ENCODE results near the gene GOLGA8S. TPM values are rescaled to one million over a fixed set of nuclear protein-coding genes. Genes with fewer than 3 reads are reported as not detected.
"Not testable (repeated sequence)": the region's sequence is repeated elsewhere in the genome, so short reads cannot be mapped to it uniquely, and the experiment has no call there.

Gene GOLGA8S
- total RNA-seq, 1 donor from 2014 or later = 0.32 TPM

DNA sequence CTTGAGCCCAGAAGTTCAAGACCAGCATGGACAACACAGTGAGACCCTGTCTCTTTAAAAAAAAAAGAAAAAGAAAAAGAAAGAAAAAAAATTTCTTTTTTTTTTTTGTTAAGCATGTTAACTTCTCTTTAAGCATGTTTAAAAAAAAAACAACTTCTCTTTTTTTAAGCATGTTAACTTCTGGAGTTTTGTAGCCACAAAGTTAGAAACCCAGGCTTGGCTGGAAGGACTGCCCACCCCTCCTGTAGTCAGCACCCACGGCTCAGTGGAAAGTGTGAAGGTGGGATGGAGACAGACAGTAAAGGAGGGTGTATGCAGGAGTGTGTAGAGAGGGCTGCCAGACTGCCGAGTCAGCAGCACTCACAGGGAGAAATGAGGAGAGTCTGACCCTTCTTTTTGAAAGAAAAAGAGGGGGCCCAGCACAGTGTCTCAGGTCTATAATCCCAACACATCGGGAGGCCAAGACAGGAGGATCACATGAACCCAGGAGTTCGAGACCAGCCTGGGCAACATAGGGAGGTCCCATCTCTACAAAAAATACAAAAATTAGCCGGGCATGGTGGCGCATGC is 33.2 kb downstream of the GOLGA8S start:
- no peak for DNase-seq (ENCODE audit: low spot score)
- no peaks in the 10 kb centered on the region for H3K36me3 Mint-ChIP-seq (ENCODE audit: low read depth)
- no peaks in the 10 kb centered on the region for H3K4me1 Mint-ChIP-seq (ENCODE audit: low read depth)
- peaks cover 3% of the 10 kb centered on the region for H3K9me3 Mint-ChIP-seq (ENCODE audit: low read depth)
- peaks cover 7% of the 10 kb centered on the region for H3K27me3 Mint-ChIP-seq (ENCODE audit: low read depth)
- no peak overlapping the region for H3K27ac Mint-ChIP-seq (ENCODE audit: unreplicated experiment)
- H3K4me3 Mint-ChIP-seq (ENCODE audit: unreplicated experiment) = no peak overlapping the region
- TF ChIP-seq, protein P1, sequence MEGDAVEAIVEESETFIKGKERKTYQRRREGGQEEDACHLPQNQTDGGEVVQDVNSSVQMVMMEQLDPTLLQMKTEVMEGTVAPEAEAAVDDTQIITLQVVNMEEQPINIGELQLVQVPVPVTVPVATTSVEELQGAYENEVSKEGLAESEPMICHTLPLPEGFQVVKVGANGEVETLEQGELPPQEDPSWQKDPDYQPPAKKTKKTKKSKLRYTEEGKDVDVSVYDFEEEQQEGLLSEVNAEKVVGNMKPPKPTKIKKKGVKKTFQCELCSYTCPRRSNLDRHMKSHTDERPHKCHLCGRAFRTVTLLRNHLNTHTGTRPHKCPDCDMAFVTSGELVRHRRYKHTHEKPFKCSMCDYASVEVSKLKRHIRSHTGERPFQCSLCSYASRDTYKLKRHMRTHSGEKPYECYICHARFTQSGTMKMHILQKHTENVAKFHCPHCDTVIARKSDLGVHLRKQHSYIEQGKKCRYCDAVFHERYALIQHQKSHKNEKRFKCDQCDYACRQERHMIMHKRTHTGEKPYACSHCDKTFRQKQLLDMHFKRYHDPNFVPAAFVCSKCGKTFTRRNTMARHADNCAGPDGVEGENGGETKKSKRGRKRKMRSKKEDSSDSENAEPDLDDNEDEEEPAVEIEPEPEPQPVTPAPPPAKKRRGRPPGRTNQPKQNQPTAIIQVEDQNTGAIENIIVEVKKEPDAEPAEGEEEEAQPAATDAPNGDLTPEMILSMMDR (IDR thresholded peaks at IDR 0.05) = no peak

DNA sequence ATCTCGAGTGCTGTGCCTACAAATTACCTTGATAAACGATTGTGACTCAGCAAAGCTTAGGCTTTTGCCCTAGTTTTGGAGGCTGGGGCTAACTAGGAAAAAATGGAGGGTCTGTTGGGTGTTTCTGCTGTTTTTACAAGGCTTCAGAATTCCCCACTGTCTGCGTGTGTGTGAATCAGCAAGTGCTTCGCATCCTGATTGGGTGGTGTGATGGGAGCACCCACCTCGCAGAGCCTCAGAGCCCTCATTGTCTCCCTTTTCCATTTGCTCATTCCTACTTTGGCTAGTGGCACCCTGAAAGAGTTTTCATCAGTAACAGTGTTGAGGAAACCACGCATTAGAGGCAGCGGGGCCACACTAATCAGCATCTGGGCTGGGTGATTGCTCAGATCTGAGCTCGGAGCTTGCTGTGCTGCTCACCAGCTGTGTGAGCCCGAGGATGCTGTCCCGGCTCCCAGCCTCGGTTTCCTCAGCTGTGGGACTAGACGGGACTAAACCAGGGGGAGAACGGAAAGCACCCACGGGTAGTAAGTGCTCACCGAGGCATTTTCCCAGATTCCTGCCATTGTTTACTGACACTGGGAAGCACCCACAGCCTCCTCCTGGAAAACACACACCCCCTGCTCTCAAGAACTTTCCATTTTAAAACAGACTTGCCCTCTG is 40.6 kb downstream of the GOLGA8S start:
- Mint-ChIP-seq H3K27me3 (ENCODE audit: low read depth) (no peaks in the 10 kb centered on the region), H3K4me1 (ENCODE audit: low read depth) (no peaks in the 10 kb centered on the region), H3K9me3 (ENCODE audit: low read depth) (no peaks in the 10 kb centered on the region), H3K36me3 (ENCODE audit: low read depth) (no peaks in the 10 kb centered on the region), H3K4me3 (ENCODE audit: unreplicated experiment) (no peak overlapping the region), H3K27ac (ENCODE audit: unreplicated experiment) (no peak overlapping the region)
- TF ChIP-seq, protein P1 (IDR thresholded peaks at IDR 0.05) = no peak
- DNase-seq (ENCODE audit: low spot score) = no peak

DNA sequence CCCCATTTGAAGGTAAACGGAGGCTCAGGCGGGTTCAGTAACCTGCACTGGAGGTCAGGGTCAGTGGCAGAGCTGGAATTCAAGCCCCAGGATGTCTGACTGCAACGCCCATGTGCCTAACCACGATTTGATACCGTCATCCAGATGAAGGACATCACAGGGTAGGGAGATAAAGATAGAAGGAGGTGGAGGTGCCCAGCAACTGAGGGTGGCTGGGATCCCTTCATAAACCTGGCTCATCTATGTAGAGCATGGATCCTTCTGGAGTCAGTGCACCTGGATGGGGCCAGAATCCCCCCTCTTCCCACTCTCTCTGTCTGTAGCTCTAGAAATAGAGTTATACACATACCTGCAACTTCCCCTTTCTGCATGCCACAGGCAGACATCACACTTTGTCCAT is 41.3 kb downstream of the GOLGA8S start:
- H3K9me3 Mint-ChIP-seq (ENCODE audit: low read depth) = peaks cover 3% of the 10 kb centered on the region

DNA sequence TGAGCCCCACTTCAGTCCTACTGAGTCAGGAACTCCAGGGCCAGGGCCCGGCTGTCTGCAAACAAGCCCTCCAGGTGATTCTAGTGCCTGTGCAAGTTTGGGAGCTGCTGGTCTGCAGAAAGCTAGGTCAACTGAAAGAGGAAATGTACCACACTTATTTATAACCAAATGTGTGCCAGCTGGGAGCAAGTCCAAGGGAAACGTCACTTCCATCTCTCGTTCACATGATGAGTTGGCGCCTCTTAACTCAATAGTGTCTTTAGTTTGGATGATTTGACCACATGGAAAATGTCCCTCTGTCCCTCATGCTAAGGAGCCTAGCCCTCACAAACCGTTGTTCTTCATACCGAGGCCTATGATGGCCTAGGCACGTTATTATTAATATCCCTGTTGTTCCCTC is 43.2 kb downstream of the GOLGA8S start:
- Mint-ChIP-seq H3K4me3 (ENCODE audit: unreplicated experiment) (no peak overlapping the region), H3K4me1 (ENCODE audit: low read depth) (no peaks in the 10 kb centered on the region), H3K36me3 (ENCODE audit: low read depth) (no peaks in the 10 kb centered on the region), H3K27me3 (ENCODE audit: low read depth) (no peaks in the 10 kb centered on the region), H3K9me3 (ENCODE audit: low read depth) (peaks cover 3% of the 10 kb centered on the region), H3K27ac (ENCODE audit: unreplicated experiment) (no peak overlapping the region)
- no peak for DNase-seq (ENCODE audit: low spot score)
- TF ChIP-seq, protein P1 (IDR thresholded peaks at IDR 0.05) = no peak

More for the DNA sequence above, 41.3 kb downstream of the GOLGA8S start:
- Mint-ChIP-seq H3K36me3 (ENCODE audit: low read depth) (no peaks in the 10 kb centered on the region), H3K4me3 (ENCODE audit: unreplicated experiment) (no peak overlapping the region), H3K27ac (ENCODE audit: unreplicated experiment) (no peak overlapping the region), H3K4me1 (ENCODE audit: low read depth) (no peaks in the 10 kb centered on the region), H3K27me3 (ENCODE audit: low read depth) (no peaks in the 10 kb centered on the region)
- TF ChIP-seq, protein P1 (IDR thresholded peaks at IDR 0.05) = no peak
- DNase-seq (ENCODE audit: low spot score) = no peak

DNA sequence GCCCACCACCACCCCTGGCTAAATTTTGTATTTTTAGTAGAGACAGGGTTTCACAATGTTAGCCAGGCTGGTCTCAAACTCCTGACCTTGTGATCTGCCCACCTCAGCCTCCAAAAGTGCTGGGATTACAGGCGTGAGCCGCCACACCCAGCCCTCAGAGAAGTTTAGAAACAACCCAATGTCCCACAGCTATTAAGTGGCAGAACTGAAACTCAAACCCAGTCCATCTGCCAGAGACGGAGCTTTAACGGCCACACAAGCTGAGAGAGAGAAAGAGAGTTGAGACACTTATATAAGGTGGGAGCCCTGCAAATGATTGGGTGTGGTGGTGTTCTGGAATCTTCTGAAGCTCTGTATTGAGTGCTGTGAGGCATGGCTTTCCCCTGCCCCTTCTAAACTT is 43.8 kb downstream of the GOLGA8S start:
- not testable (repeated sequence) for H3K27me3 Mint-ChIP-seq (ENCODE audit: low read depth); H3K27ac Mint-ChIP-seq (ENCODE audit: unreplicated experiment); H3K4me1 Mint-ChIP-seq (ENCODE audit: low read depth); H3K4me3 Mint-ChIP-seq (ENCODE audit: unreplicated experiment); H3K36me3 Mint-ChIP-seq (ENCODE audit: low read depth); DNase-seq (ENCODE audit: low spot score); H3K9me3 Mint-ChIP-seq (ENCODE audit: low read depth)

DNA sequence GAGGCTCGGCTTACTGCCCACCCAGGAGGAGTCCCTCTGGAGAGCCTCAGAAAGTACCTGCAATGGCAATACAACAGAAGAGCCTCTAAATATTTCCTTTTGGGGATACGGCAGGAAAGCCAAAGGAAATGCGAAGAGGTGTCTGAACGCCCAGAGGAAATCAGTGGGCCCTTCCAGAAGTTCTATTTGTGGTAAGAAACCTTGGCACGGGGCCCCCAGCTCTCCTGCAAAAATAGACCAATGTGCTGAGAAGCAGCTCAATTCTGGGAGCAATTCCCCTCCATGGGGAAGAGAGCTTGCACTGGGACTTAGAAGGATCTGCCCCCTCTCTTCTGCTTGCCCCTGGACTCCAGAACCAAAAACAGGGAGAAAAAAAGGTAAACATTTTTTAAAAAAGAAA is 44.7 kb downstream of the GOLGA8S start:
- H3K4me3 Mint-ChIP-seq (ENCODE audit: unreplicated experiment); H3K27ac Mint-ChIP-seq (ENCODE audit: unreplicated experiment); H3K9me3 Mint-ChIP-seq (ENCODE audit: low read depth); DNase-seq (ENCODE audit: low spot score); H3K36me3 Mint-ChIP-seq (ENCODE audit: low read depth); H3K4me1 Mint-ChIP-seq (ENCODE audit: low read depth); H3K27me3 Mint-ChIP-seq (ENCODE audit: low read depth): not testable (repeated sequence)
